ENCODE results near the gene OR10J1. TPM values are rescaled to one million over a fixed set of nuclear protein-coding genes. Genes with fewer than 3 reads are reported as not detected.

Gene OR10J1
- total and polyA plus RNA-seq, 2 experiments from 2014 or later, result not detected

DNA sequence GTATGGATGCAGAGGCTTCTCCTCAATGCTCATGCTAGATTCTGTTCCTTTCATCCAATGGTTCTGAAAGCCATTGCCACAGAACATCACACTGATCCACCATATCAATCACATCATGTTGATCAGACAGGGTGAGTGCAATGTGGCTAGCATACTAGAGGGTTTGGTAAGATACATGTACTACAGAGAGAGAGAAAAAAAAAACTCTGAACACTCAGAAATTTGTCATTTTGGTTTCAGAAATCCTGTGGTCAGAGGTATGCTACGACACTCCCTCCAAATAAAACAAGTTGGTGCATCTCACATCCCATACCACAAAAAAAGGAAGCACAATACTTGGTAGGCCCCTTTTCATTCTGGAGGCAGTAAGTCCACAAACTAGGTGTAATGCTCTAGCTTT is 35.4 kb downstream of the OR10J1 start:
- Histone ChIP-seq H4K20me1 (ENCODE audit: insufficient read depth, poor library complexity, severe bottlenecking) (no peaks in the 10 kb centered on the region), H3K36me3 (replicated peaks; ENCODE audit: insufficient read depth, low read depth) (no peaks in the 10 kb centered on the region), H3K9me2 (replicated peaks; ENCODE audit: insufficient read depth) (no peaks in the 10 kb centered on the region), H3K9me3 (ENCODE audit: low read depth) (no peaks in the 10 kb centered on the region), H3K27me3 (no peaks in the 10 kb centered on the region), H3K27ac (no peak overlapping the region), H3K4me2 (no peak overlapping the region), H3K4me1 (ENCODE audit: insufficient read depth) (no peaks in the 10 kb centered on the region), H3K79me2 (no peaks in the 10 kb centered on the region), H2AFZ (no peak overlapping the region), H3K4me3 (no peak overlapping the region)
- WGBS (ENCODE audit: low lambda C conversion rate, missing lambda C conversion rate), result 38% methylated on average over 1 of the region's 1 CpG
- no peak for DNase-seq (ENCODE audit: low spot score)
- TF ChIP-seq EZH2 (IDR thresholded peaks at IDR 0.05; ENCODE audit: borderline replicate concordance) (no peak), EZH2phosphoT487 (IDR thresholded peaks at IDR 0.05; ENCODE audit: low read depth, severe bottlenecking, unreplicated experiment) (no peak), CTCF (IDR thresholded peaks at IDR 0.05; ENCODE audit: poor library complexity) (no peak)

GRCh38 chr1:159483501-159483900 is 44.0 kb downstream of the OR10J1 start:
- Histone ChIP-seq H3K4me1 (ENCODE audit: insufficient read depth) (no peaks in the 10 kb centered on the region), H3K9me2 (replicated peaks; ENCODE audit: insufficient read depth) (no peaks in the 10 kb centered on the region), H3K4me3 (no peak overlapping the region), H3K4me2 (no peak overlapping the region), H3K9me3 (ENCODE audit: low read depth) (peaks cover 6% of the 10 kb centered on the region), H3K79me2 (no peaks in the 10 kb centered on the region), H4K20me1 (ENCODE audit: insufficient read depth, poor library complexity, severe bottlenecking) (no peaks in the 10 kb centered on the region), H3K36me3 (replicated peaks; ENCODE audit: insufficient read depth, low read depth) (no peaks in the 10 kb centered on the region), H3K27me3 (no peaks in the 10 kb centered on the region), H2AFZ (no peak overlapping the region), H3K27ac (no peak overlapping the region)
- no peak for DNase-seq (ENCODE audit: low spot score)
- 61% methylated on average over 4 of the region's 4 CpGs for WGBS (ENCODE audit: low lambda C conversion rate, missing lambda C conversion rate)
- TF ChIP-seq EZH2phosphoT487 (IDR thresholded peaks at IDR 0.05; ENCODE audit: low read depth, severe bottlenecking, unreplicated experiment) (no peak), CTCF (IDR thresholded peaks at IDR 0.05; ENCODE audit: poor library complexity) (no peak), EZH2 (IDR thresholded peaks at IDR 0.05; ENCODE audit: borderline replicate concordance) (no peak)

Other genes with a start within 250 kb of the OR10J1 start
- not detected in 2 replicates for gene ACKR1, start 234.8 kb upstream of the OR10J1 start, total RNA-seq
- gene ACKR1, start 234.8 kb upstream of the OR10J1 start, polyA plus RNA-seq, result not detected in 2 replicates
- not detected in 2 replicates for gene FCER1A, start 137.4 kb upstream of the OR10J1 start, total RNA-seq
- gene FCER1A, start 137.4 kb upstream of the OR10J1 start, polyA plus RNA-seq, result not detected in 2 replicates
- not detected in 2 replicates for gene OR10J4, start 7.5 kb upstream of the OR10J1 start, total RNA-seq
- gene OR10J4, start 7.5 kb upstream of the OR10J1 start, polyA plus RNA-seq, result not detected in 2 replicates
- not detected in 2 replicates for gene OR10J5, start 96.3 kb downstream of the OR10J1 start, total RNA-seq
- gene OR10J5, start 96.3 kb downstream of the OR10J1 start, polyA plus RNA-seq, result not detected in 2 replicates
- 1.2 TPM in 1 of 2 replicates, not detected in the other for gene APCS, start 148.1 kb downstream of the OR10J1 start, total RNA-seq
- 0.68 and 4.0 TPM in 2 replicates for gene APCS, start 148.1 kb downstream of the OR10J1 start, polyA plus RNA-seq